Type B pancreatic cell (in vitro differentiated cells): ENCODE results near the gene GPR158. TPM values are rescaled to one million over a fixed set of nuclear protein-coding genes. Genes with fewer than 3 reads are reported as not detected.

ENCODE experiments used
- DNase-seq: peaks from one replicate; pipeline ENCODE4 v3.0.0; 2021; ENCODE audit warnings: mixed read lengths; ENCODE audit not compliant: unreplicated experiment; ENCODE audit errors: extremely low spot score
- H3K27ac Mint-ChIP-seq: 2 replicates; pipeline ENCODE4 v1.8.0; 2021; ENCODE audit warnings: mild to moderate bottlenecking, mixed read lengths
- H3K27me3 Mint-ChIP-seq: 2 replicates; pipeline ENCODE4 v1.8.0; 2021; ENCODE audit warnings: mixed read lengths
- H3K36me3 Mint-ChIP-seq: 2 replicates; pipeline ENCODE4 v1.8.0; 2021; ENCODE audit warnings: mixed read lengths
- H3K4me1 Mint-ChIP-seq: one replicate; pipeline ENCODE4 v1.8.0; 2021; ENCODE audit warnings: mixed read lengths; ENCODE audit not compliant: unreplicated experiment
- H3K4me3 Mint-ChIP-seq: 2 replicates; pipeline ENCODE4 v1.8.0; 2021; ENCODE audit warnings: mild to moderate bottlenecking, mixed read lengths
- H3K9me3 Mint-ChIP-seq: 2 replicates; pipeline ENCODE4 v1.8.0; 2021; ENCODE audit warnings: mixed read lengths
- total RNA-seq: library from RNA; stranded (reverse); gene quantifications from 2 replicates; pipeline ENCODE4 v1.2.1, GENCODE V29; 2021; ENCODE audit warnings: low replicate concordance
- TF ChIP-seq, protein P1 (sequence below): fragments of 200-600 bp; sonication (generic); conservative IDR thresholded peaks from 2 replicates; pipeline ENCODE4 v1.5.0; 2021; ENCODE audit warnings: antibody characterized with exemption, mild to moderate bottlenecking

Gene GPR158
- total RNA-seq, 1 donor from 2014 or later: 3.6 TPM

DNA sequence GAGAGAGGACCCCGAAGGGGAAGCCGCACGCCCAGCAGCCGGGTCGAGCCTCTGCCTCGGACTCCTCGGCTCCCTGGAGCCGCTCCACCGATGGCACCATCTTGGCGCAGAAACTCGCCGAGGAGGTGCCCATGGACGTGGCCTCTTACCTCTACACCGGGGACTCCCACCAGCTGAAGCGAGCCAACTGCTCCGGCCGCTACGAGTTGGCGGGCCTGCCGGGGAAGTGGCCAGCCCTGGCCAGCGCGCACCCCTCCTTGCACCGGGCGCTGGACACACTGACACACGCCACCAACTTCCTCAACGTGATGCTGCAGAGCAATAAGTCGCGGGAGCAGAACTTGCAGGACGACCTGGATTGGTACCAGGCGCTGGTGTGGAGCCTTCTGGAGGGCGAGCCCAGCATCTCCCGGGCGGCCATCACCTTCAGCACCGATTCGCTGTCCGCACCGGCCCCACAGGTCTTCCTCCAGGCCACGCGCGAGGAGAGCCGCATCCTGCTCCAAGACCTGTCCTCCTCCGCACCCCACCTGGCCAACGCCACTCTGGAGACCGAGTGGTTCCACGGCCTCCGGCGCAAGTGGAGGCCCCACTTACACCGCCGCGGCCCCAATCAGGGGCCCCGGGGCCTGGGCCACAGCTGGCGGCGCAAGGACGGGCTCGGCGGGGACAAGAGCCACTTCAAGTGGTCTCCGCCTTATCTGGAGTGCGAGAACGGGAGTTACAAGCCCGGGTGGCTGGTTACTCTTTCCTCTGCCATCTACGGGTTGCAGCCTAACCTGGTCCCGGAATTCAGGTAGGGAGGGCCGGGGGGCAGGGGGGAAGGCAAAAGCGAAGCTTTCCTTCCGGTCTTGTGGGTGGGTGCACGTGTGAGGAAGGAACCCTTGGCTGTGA, 973 bp downstream of the GPR158 start:
- Mint-ChIP-seq H3K4me1 (no peaks in the 10 kb centered on the region), H3K27me3 (peaks cover 87% of the 10 kb centered on the region), H3K9me3 (no peaks in the 10 kb centered on the region), H3K36me3 (no peaks in the 10 kb centered on the region), H3K27ac (no peak overlapping the region), H3K4me3 (peak overlapping the region; percentile 82)
- no peak for DNase-seq
- TF ChIP-seq, protein P1, sequence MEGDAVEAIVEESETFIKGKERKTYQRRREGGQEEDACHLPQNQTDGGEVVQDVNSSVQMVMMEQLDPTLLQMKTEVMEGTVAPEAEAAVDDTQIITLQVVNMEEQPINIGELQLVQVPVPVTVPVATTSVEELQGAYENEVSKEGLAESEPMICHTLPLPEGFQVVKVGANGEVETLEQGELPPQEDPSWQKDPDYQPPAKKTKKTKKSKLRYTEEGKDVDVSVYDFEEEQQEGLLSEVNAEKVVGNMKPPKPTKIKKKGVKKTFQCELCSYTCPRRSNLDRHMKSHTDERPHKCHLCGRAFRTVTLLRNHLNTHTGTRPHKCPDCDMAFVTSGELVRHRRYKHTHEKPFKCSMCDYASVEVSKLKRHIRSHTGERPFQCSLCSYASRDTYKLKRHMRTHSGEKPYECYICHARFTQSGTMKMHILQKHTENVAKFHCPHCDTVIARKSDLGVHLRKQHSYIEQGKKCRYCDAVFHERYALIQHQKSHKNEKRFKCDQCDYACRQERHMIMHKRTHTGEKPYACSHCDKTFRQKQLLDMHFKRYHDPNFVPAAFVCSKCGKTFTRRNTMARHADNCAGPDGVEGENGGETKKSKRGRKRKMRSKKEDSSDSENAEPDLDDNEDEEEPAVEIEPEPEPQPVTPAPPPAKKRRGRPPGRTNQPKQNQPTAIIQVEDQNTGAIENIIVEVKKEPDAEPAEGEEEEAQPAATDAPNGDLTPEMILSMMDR: no peak

DNA sequence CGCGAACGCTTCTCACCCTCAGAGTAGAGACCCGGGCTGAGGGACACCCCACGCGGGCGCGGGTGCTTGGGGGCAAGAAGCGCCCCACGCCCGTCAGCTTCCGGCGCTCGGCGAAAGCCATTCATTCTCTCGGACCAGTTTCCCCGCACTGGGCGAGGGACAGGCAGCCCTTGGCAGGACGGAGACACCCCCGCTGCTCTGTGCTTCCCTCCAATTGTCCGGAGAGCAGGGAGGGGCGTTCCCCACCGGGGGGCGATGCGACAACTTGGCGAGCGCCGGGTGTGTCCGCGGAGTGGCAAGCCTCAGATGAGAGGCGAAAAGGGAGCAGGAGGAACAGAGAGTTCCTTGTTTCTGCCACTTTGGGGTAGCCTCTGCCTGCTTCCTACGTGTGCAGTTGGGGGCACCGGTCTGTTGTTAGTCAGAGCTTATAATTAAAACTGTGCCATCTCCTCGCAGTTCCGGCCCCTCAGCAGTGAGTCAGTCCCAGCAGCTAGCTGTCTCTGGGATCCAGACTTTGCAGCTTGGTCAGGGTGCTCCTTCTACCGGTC, 1.7 kb downstream of the GPR158 start:
- Mint-ChIP-seq H3K27me3 (peaks cover 86% of the 10 kb centered on the region), H3K4me1 (no peaks in the 10 kb centered on the region), H3K9me3 (no peaks in the 10 kb centered on the region), H3K36me3 (no peaks in the 10 kb centered on the region), H3K27ac (no peak overlapping the region), H3K4me3 (peak overlapping the region; percentile 80)
- TF ChIP-seq, protein P1: no peak
- DNase-seq: no peak

DNA sequence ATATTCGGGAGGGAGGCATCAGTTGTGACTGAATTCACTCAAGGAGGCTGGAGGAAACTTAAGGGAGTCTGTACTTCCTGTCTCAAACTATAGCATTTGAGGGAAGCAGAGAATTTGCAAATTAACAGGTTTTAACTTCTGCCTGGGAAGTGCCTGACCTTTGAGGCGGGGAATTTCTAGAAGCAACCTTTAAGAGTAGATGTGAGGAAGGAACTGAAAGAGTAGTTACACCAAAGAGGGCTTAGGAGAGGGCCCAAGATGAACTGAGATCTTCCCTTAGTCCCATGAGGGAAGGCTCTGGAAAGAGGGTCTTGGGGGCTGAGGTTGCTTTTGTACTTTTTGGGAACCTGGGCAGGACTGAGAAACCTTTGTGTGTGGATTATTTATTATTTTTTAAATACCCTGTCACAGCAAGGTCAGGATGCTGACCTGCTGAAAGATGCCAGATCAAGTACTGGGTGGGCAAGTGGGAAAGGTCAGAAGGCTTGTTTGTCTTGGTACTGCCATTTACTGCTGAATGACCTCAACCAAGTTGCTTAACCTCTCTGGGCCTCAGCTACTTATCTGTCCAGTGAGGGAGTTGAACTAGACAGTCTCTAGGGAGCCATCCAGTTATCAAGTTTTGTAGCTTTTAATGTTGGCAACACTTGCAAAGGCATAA, 2.4 kb downstream of the GPR158 start:
- Mint-ChIP-seq H3K36me3 (no peaks in the 10 kb centered on the region), H3K27me3 (peaks cover 79% of the 10 kb centered on the region), H3K27ac (no peak overlapping the region), H3K9me3 (no peaks in the 10 kb centered on the region), H3K4me1 (no peaks in the 10 kb centered on the region), H3K4me3 (peak overlapping the region; percentile 80)
- DNase-seq: no peak
- TF ChIP-seq, protein P1: no peak

DNA sequence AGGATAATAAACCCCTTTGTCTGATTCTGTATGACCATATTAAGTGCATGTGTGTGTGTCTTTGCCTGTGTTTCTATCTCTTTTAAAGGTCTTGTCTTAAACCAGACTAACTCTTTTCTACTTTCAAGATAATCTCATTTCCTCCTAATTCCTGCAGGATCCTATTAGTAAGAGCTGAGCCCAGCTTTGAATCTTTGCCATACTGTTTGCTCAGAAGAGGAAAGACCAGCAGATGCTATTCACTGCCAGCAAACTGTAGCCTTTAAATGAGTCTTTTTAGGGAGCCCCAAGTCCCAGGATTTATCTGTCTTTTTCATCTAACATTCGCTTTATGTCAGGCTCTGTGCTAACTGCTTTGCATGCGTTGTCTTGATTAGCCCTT, 2.9 kb downstream of the GPR158 start:
- Mint-ChIP-seq H3K36me3 (no peaks in the 10 kb centered on the region), H3K27me3 (peaks cover 76% of the 10 kb centered on the region), H3K4me3 (peak overlapping the region; percentile 69), H3K4me1 (no peaks in the 10 kb centered on the region), H3K27ac (no peak overlapping the region), H3K9me3 (no peaks in the 10 kb centered on the region)
- TF ChIP-seq, protein P1: no peak
- no peak for DNase-seq

DNA sequence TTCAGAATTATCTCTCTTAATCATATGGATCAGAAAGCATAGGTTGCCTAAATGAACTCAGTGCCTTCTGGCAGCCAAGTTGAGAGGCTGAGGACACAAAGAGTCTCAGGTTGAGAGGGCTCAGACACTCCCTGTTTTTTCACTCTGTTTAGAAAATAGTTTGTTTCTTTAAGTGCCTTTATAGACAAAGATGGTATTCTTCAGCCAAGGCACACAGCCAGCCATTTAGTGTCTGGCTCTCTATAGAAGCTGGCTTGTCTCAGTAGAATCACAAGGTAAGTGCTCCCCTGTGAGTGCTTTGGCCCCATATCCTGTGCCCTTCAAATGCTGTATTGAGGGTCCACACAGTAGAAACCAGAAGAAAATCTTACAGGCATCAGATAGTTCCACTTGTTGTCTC, 3.6 kb downstream of the GPR158 start:
- H3K36me3 Mint-ChIP-seq: no peaks in the 10 kb centered on the region
- no peaks in the 10 kb centered on the region for H3K9me3 Mint-ChIP-seq
- TF ChIP-seq, protein P1: no peak
- H3K4me1 Mint-ChIP-seq: no peaks in the 10 kb centered on the region
- no peak for DNase-seq
- H3K4me3 Mint-ChIP-seq: no peak overlapping the region
- H3K27ac Mint-ChIP-seq: no peak overlapping the region
- peaks cover 69% of the 10 kb centered on the region for H3K27me3 Mint-ChIP-seq
